HEK293T (cell line): Measurements from ENCODE around the gene C1orf116.

Experiments used
- CTCF ChIA-PET: fragments of 350-600 bp; formaldehyde crosslinking; extraction: SDS; loops from one replicate; lab custom pipeline; 2021; ENCODE audit warnings: antibody characterized with exemption, inconsistent platforms; lab: Yijun Ruan, JAX
- POLR2A ChIA-PET: fragments of 350-600 bp; formaldehyde crosslinking; extraction: SDS; loops from one replicate; lab custom pipeline; 2020; ENCODE audit warnings: antibody characterized with exemption, inconsistent platforms; lab: Yijun Ruan, JAX
- DNase-seq: peaks from one replicate; pipeline ENCODE4 v3.0.0; 2012; ENCODE audit warnings: mixed read lengths; ENCODE audit errors: extremely low spot score
- ARNT ChIP-seq: fragments of 450-650 bp; IDR thresholded peaks from 2 replicates; pipeline ENCODE4 v1.6.1; 2017; ENCODE audit warnings: mild to moderate bottlenecking
- BHLHE40 ChIP-seq: fragments of 450-650 bp; IDR thresholded peaks from 2 replicates; pipeline ENCODE4 v1.6.1; 2016; ENCODE audit warnings: mild to moderate bottlenecking, moderate library complexity, borderline replicate concordance
- CTBP1 ChIP-seq: fragments of 450-650 bp; IDR thresholded peaks from 2 replicates; pipeline ENCODE4 v1.6.1; 2016; ENCODE audit warnings: borderline replicate concordance
- ELF4 ChIP-seq: fragments of 450-650 bp; IDR thresholded peaks from 2 replicates; pipeline ENCODE4 v1.6.1; 2017; ENCODE audit warnings: antibody characterized with exemption
- FOXA1 ChIP-seq: fragments of 450-650 bp; IDR thresholded peaks from 2 replicates; pipeline ENCODE4 v1.6.1; 2016; ENCODE audit warnings: mild to moderate bottlenecking
- FOXK2 ChIP-seq: fragments of 450-650 bp; IDR thresholded peaks from 2 replicates; pipeline ENCODE4 v1.6.1; 2016; ENCODE audit warnings: mild to moderate bottlenecking
- FOXM1 ChIP-seq: fragments of 450-650 bp; IDR thresholded peaks from 2 replicates; pipeline ENCODE4 v1.6.1; 2017; ENCODE audit warnings: mild to moderate bottlenecking, borderline replicate concordance
- HDGF ChIP-seq: fragments of 450-650 bp; IDR thresholded peaks from 2 replicates; pipeline ENCODE4 v1.6.1; 2017; ENCODE audit warnings: antibody characterized with exemption, borderline replicate concordance
- L3MBTL2 ChIP-seq: fragments of 450-650 bp; conservative IDR thresholded peaks from 2 replicates; pipeline ENCODE4 v1.6.1; 2016; ENCODE audit warnings: mild to moderate bottlenecking
- LEF1 ChIP-seq: fragments of 450-650 bp; IDR thresholded peaks from 2 replicates; pipeline ENCODE4 v1.6.1; 2017; ENCODE audit warnings: mild to moderate bottlenecking, borderline replicate concordance
- NFRKB ChIP-seq: fragments of 450-650 bp; IDR thresholded peaks from 2 replicates; pipeline ENCODE4 v1.6.1; 2016; ENCODE audit warnings: mild to moderate bottlenecking, moderate library complexity
- PKNOX1 ChIP-seq: fragments of 450-650 bp; IDR thresholded peaks from 2 replicates; pipeline ENCODE4 v1.6.1; 2016
- SP1 ChIP-seq: fragments of 450-650 bp; IDR thresholded peaks from 2 replicates; pipeline ENCODE4 v1.6.1; 2017
- SUZ12 ChIP-seq: fragments of 450-650 bp; IDR thresholded peaks from 2 replicates; pipeline ENCODE4 v1.6.1; 2016; ENCODE audit warnings: mild to moderate bottlenecking
- TARDBP ChIP-seq: fragments of 450-650 bp; IDR thresholded peaks from 2 replicates; pipeline ENCODE4 v1.6.1; 2016
- ZNF384 ChIP-seq: fragments of 450-650 bp; IDR thresholded peaks from 2 replicates; pipeline ENCODE4 v1.6.1; 2016

Gene C1orf116

GRCh38 chr1:207015791-207016190, 16.8 kb downstream of the C1orf116 start:
- TF ChIP-seq HDGF, result no peak
- no peak for TF ChIP-seq SP1
- no peak for TF ChIP-seq SUZ12
- TF ChIP-seq TARDBP, result no peak
- TF ChIP-seq FOXM1, result no peak
- TF ChIP-seq FOXA1, result no peak
- TF ChIP-seq LEF1, result no peak
- TF ChIP-seq ZNF384, result no peak
- TF ChIP-seq FOXK2, result no peak
- TF ChIP-seq NFRKB, result no peak
- TF ChIP-seq PKNOX1, result no peak
- TF ChIP-seq ARNT, result no peak
- no peak for TF ChIP-seq ELF4
- TF ChIP-seq L3MBTL2, result no peak
- TF ChIP-seq BHLHE40, result no peak
- TF ChIP-seq CTBP1, result no peak
- ChIA-PET CTCF (no interaction called here), POLR2A (no interaction called here)
- DNase-seq, result no peak

GRCh38 chr1:207014728-207015127, 17.8 kb downstream of the C1orf116 start:
- ChIA-PET POLR2A (no interaction called here), CTCF (no interaction called here)
- DNase-seq, result no peak
- TF ChIP-seq HDGF (no peak), TARDBP (no peak), FOXM1 (no peak), SP1 (no peak), SUZ12 (no peak), BHLHE40 (no peak), PKNOX1 (no peak), ARNT (no peak), FOXK2 (no peak), L3MBTL2 (no peak)

GRCh38 chr1:207013321-207014085, 19.1 kb downstream of the C1orf116 start:
- ChIA-PET CTCF (no interaction called here), POLR2A (no interaction called here)
- no peak for DNase-seq
- no peak for TF ChIP-seq ARNT
- TF ChIP-seq HDGF, result no peak
- TF ChIP-seq SUZ12, result no peak
- TF ChIP-seq FOXK2, result no peak
- TF ChIP-seq CTBP1, result no peak
- TF ChIP-seq ZNF384, result no peak
- TF ChIP-seq FOXA1, result no peak
- no peak for TF ChIP-seq BHLHE40
- no peak for TF ChIP-seq FOXM1
- no peak for TF ChIP-seq L3MBTL2
- TF ChIP-seq SP1, result no peak
- TF ChIP-seq NFRKB, result no peak
- no peak for TF ChIP-seq PKNOX1
- no peak for TF ChIP-seq ELF4
- no peak for TF ChIP-seq LEF1
- no peak for TF ChIP-seq TARDBP

- POLR2A ChIA-PET, result no interaction called here
- CTCF ChIA-PET, result interaction anchor here (0.5 kb wide), 1 partner anchor 13 kb away, joined by 5 read pairs; no protein-coding TSS in a partner anchor
- no peak for TF ChIP-seq L3MBTL2
- TF ChIP-seq CTBP1, result no peak
- no peak for TF ChIP-seq TARDBP
- TF ChIP-seq FOXA1, result no peak
- DNase-seq, result no peak
Observed at GRCh38 chr1:207010726-207011125, 21.8 kb downstream of the C1orf116 start.

GRCh38 chr1:207009945-207010344, 22.6 kb downstream of the C1orf116 start:
- POLR2A ChIA-PET, result no interaction called here
- CTCF ChIA-PET, result no interaction called here
- no peak for DNase-seq
- TF ChIP-seq LEF1, result no peak
- no peak for TF ChIP-seq SUZ12
- no peak for TF ChIP-seq SP1
- no peak for TF ChIP-seq ARNT
- no peak for TF ChIP-seq NFRKB
- TF ChIP-seq TARDBP, result no peak
- TF ChIP-seq HDGF, result no peak
- TF ChIP-seq FOXK2, result no peak
- no peak for TF ChIP-seq ZNF384
- no peak for TF ChIP-seq FOXM1
- no peak for TF ChIP-seq BHLHE40
- TF ChIP-seq L3MBTL2, result no peak
- no peak for TF ChIP-seq PKNOX1
- no peak for TF ChIP-seq ELF4
- TF ChIP-seq CTBP1, result no peak
- no peak for TF ChIP-seq FOXA1
